ENCODE measurements around the gene CHCHD6. TPM values are rescaled to one million over a fixed set of nuclear protein-coding genes. Genes with fewer than 3 reads are reported as not detected.

CHCHD6 gene
- total RNA-seq, 1 experiment from 2014 or later, result 47.7 TPM

DNA sequence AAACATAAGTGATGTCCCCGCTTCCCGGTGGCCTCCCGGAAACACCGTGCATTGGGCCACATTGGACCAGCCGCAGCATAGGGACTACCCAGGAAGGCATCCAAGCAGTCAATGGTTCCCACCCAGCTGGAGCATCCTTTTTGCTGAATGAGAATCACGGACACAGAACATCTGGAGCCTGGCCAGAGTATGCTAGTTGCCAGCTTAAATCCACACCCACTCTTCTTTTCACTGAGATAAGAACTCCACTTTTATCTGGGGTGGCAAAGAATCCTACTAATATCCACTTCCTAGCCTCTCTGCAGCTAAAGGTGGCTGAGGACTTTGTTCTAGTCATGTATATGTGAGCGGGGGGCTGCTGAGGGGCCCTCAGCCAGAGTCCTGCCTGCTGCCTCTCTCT is 183.6 kb downstream of the CHCHD6 start:
- TF ChIP-seq, protein P1, sequence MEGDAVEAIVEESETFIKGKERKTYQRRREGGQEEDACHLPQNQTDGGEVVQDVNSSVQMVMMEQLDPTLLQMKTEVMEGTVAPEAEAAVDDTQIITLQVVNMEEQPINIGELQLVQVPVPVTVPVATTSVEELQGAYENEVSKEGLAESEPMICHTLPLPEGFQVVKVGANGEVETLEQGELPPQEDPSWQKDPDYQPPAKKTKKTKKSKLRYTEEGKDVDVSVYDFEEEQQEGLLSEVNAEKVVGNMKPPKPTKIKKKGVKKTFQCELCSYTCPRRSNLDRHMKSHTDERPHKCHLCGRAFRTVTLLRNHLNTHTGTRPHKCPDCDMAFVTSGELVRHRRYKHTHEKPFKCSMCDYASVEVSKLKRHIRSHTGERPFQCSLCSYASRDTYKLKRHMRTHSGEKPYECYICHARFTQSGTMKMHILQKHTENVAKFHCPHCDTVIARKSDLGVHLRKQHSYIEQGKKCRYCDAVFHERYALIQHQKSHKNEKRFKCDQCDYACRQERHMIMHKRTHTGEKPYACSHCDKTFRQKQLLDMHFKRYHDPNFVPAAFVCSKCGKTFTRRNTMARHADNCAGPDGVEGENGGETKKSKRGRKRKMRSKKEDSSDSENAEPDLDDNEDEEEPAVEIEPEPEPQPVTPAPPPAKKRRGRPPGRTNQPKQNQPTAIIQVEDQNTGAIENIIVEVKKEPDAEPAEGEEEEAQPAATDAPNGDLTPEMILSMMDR (conservative IDR thresholded peaks at IDR 0.05), result no peak
- Histone ChIP-seq H3K4me2 (no peak overlapping the region), H3F3A (ENCODE audit: insufficient read depth, low read depth) (no peaks in the 10 kb centered on the region), H3K9me3 (ENCODE audit: insufficient read depth, low read depth) (no peaks in the 10 kb centered on the region), H3K4me1 (replicated peaks; ENCODE audit: insufficient read depth) (peaks cover 5% of the 10 kb centered on the region), H3K4me3 (no peak overlapping the region), H4K20me1 (ENCODE audit: insufficient read depth) (no peaks in the 10 kb centered on the region), H3K27me3 (ENCODE audit: insufficient read depth, low read depth) (no peaks in the 10 kb centered on the region), H3K27ac (no peak overlapping the region), H2AFZ (no peak overlapping the region), H3K79me2 (ENCODE audit: low read depth) (no peaks in the 10 kb centered on the region), H3K36me3 (ENCODE audit: low read depth) (no peaks in the 10 kb centered on the region), H3K9me2 (ENCODE audit: insufficient read depth) (no peaks in the 10 kb centered on the region)
- no TSS peak for BruUV-seq (replicated peaks)
- intact Hi-C loops (cut with micrococcal nuclease; ENCODE audit: unreplicated experiment), result no loop called here
- no peak for DNase-seq
- ChIA-PET POLR2A (ENCODE audit: unreplicated experiment) (no interaction called here), CTCF (interaction anchor here (0.7 kb wide), 1 partner anchor 27 kb away, joined by 3 read pairs; no protein-coding TSS in a partner anchor)

DNA sequence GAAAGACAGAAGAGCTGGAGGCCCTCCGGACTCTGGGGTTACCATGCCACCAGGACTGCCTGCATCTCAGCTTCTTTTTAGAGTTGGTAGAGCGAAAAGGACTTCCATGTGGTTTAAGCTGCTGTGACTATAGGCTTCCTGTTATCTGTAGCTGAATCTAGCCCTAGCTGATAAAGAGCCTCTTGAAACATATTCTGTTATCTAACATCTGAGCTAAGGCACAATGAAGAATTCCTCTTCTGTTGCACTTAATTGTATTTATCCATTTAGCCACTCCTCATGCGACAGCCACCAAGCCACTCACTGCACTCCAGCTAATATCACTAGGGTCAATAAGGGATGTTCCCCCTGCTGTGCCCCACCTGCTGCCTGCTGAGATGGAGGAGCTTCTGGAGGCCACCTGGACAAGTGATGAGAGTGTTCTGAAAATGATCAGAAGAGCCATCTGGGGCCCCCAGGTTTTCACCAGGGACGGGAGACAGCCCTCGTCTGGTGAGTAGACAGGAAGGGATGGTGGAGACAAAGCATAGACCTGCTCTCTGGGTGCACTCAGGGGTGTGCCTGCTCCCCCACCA is 184.2 kb downstream of the CHCHD6 start:
- H3K27ac ChIP-seq, result no peak overlapping the region
- peaks cover 11% of the 10 kb centered on the region for H3K4me1 ChIP-seq (replicated peaks; ENCODE audit: insufficient read depth)
- TF ChIP-seq, protein P1 (conservative IDR thresholded peaks at IDR 0.05), result no peak
- TF ChIP-seq EZH2 (IDR thresholded peaks at IDR 0.05; ENCODE audit: low read depth), result no peak
- no TSS peak for BruUV-seq (replicated peaks)
- no peaks in the 10 kb centered on the region for H3K9me3 ChIP-seq (ENCODE audit: insufficient read depth, low read depth)
- H4K20me1 ChIP-seq (ENCODE audit: insufficient read depth), result no peaks in the 10 kb centered on the region
- DNase-seq, result no peak
- H3K36me3 ChIP-seq (ENCODE audit: low read depth), result no peaks in the 10 kb centered on the region
- CTCF ChIA-PET, result no interaction called here
- H3K9me2 ChIP-seq (ENCODE audit: insufficient read depth), result no peaks in the 10 kb centered on the region
- intact Hi-C loops (cut with micrococcal nuclease; ENCODE audit: unreplicated experiment), result no loop called here
- H3K27me3 ChIP-seq (ENCODE audit: insufficient read depth, low read depth), result no peaks in the 10 kb centered on the region
- H3K4me2 ChIP-seq, result no peak overlapping the region
- POLR2A ChIA-PET (ENCODE audit: unreplicated experiment), result interaction anchor here (0.6 kb wide), 1 partner anchor 687 kb away, joined by 3 read pairs; no protein-coding TSS in a partner anchor
- no peak overlapping the region for H2AFZ ChIP-seq
- no peaks in the 10 kb centered on the region for H3K79me2 ChIP-seq (ENCODE audit: low read depth)
- H3F3A ChIP-seq (ENCODE audit: insufficient read depth, low read depth), result no peaks in the 10 kb centered on the region
- no peak overlapping the region for H3K4me3 ChIP-seq

DNA sequence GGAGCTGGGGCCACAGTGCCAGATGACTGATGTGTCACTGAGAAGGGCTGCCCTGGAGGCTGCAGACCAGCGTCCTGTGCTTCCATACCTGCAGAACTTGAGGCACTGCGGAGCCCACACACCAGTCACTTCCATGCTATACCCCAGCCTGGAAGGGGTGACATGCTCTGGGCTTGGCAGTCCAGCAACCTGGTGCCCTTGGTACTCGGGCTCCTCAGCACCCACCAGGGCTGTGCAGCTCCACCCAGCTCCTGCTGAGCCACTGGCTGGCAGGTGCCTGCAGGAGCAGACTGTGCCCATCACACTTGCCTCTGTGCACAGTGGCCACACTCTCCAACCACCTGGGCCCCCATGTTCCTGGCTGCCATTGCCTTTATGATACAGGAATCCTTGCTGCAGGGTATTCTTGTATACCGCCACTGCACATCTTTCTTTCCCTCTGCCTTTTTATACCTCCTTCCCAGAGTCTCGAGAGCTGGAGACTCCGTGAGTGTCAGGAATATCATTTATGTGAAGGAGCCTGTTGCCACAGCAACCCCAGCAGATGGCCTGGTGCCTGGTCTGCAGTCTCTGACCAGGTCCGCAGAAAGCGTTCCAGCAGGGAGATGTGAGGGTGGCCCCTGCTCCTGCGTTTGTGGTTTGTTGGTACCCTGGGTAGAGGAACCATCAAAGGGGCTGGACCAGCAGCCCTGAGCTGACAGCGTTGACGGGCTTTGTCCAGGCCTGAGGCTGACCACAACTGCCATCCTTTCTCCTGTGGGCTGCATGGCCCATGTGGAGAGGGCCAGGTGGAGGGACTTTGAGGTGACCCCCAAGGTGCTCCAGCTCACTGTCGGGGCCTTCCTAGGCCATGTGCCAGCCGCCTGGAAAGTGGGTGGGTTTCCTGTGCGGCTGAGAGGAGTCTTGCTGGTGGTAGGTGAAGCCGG is 185.5 kb downstream of the CHCHD6 start:
- peaks cover 1% of the 10 kb centered on the region for H3F3A ChIP-seq (ENCODE audit: insufficient read depth, low read depth)
- POLR2A ChIA-PET (ENCODE audit: unreplicated experiment), result no interaction called here
- intact Hi-C loops (cut with micrococcal nuclease; ENCODE audit: unreplicated experiment), result no loop called here

More for the DNA sequence above, 185.5 kb downstream of the CHCHD6 start:
- Histone ChIP-seq H3K9me2 (ENCODE audit: insufficient read depth) (no peaks in the 10 kb centered on the region), H3K9me3 (ENCODE audit: insufficient read depth, low read depth) (no peaks in the 10 kb centered on the region), H4K20me1 (ENCODE audit: insufficient read depth) (no peaks in the 10 kb centered on the region), H3K4me1 (replicated peaks; ENCODE audit: insufficient read depth) (peaks cover 24% of the 10 kb centered on the region), H2AFZ (no peak overlapping the region), H3K27ac (no peak overlapping the region), H3K36me3 (ENCODE audit: low read depth) (no peaks in the 10 kb centered on the region), H3K4me3 (no peak overlapping the region), H3K27me3 (ENCODE audit: insufficient read depth, low read depth) (no peaks in the 10 kb centered on the region), H3K79me2 (ENCODE audit: low read depth) (no peaks in the 10 kb centered on the region), H3K4me2 (no peak overlapping the region)
- no peak for DNase-seq
- no TSS peak for BruUV-seq (replicated peaks)
- no peak for TF ChIP-seq EZH2 (IDR thresholded peaks at IDR 0.05; ENCODE audit: low read depth)
- TF ChIP-seq, protein P1 (conservative IDR thresholded peaks at IDR 0.05), result no peak
- CTCF ChIA-PET, result no interaction called here

All from PC-9 (cell line).